Heart right ventricle (tissue), 16 donors: ENCODE measurements around the gene KCNC1. TPM values are rescaled to one million over a fixed set of nuclear protein-coding genes. Genes with fewer than 3 reads are reported as not detected.

Experiments
- ATAC-seq, 8 donors: fragments of 200-7000 bp; cut with Tn5 transposase; one replicate each; pipeline ENCODE4 v1.9.1; 2020; ENCODE audit warnings: mild to moderate bottlenecking in 8 of 8, moderate library complexity in 8 of 8, moderate number of reproducible peaks in 1 of 8
- DNase-seq, 2 donors: peaks; one replicate each; pipeline ENCODE4 v3.0.0-alpha.2; 2020
- H3K27ac ChIP-seq, 10 donors: fragments of 200-600 bp; sonication (generic) in 2 of 10; one replicate each; pipeline versions ENCODE4 v1.5.0 to v1.8.0; 2020 to 2022; ENCODE audit warnings: mild to moderate bottlenecking in 3 of 10
- H3K27me3 ChIP-seq, 7 donors: fragments of 200-600 bp; one replicate each; pipeline ENCODE4 v1.8.0; 2021 to 2022; ENCODE audit warnings: mild to moderate bottlenecking in 2 of 7
- H3K36me3 ChIP-seq, 9 donors: fragments of 200-600 bp; sonication (generic) in 1 of 9; one replicate each; pipeline versions ENCODE4 v1.5.0 to v1.8.0; 2020 to 2022; ENCODE audit warnings: mild to moderate bottlenecking in 2 of 9
- H3K4me1 ChIP-seq, 9 donors: fragments of 200-600 bp; sonication (generic) in 1 of 9; one replicate each; pipeline versions ENCODE4 v1.5.0 to v1.8.0; 2020 to 2022; ENCODE audit warnings: mild to moderate bottlenecking in 4 of 9
- H3K4me3 ChIP-seq, 10 donors: fragments of 200-600 bp; sonication (generic) in 2 of 10; one replicate each; pipeline versions ENCODE4 v1.5.0 to v1.8.0; 2020 to 2022; ENCODE audit warnings: mild to moderate bottlenecking in 7 of 10, moderate library complexity in 2 of 10
- H3K9me3 ChIP-seq, 11 donors: fragments of 200-600 bp in 10 of 11; sonication (generic) in 2 of 11; one replicate each; pipeline versions ENCODE4 v1.5.0 to v1.8.0; 2013 to 2022; ENCODE audit warnings: mild to moderate bottlenecking in 2 of 11, control low read depth in 1 of 11, moderate library complexity in 1 of 11
- CTCF ChIP-seq, 9 donors: fragments of 200-600 bp; sonication (generic) in 2 of 9; IDR thresholded peaks; one replicate each; pipeline versions ENCODE4 v1.5.0 to v1.8.0; 2021 to 2022; ENCODE audit warnings: antibody characterized with exemption in 9 of 9, mild to moderate bottlenecking in 5 of 9, moderate library complexity in 1 of 9
- WGBS, 2 donors: extraction: QIAGEN DNeasy Blood & Tissue Kit; methylation state at CpG; one replicate each; pipeline ENCODE4 v1.1.7; 2013; ENCODE audit warnings: inconsistent platforms in 1 of 2; 5-methylcytosine and 5-hydroxymethylcytosine counted together
- intact Hi-C, 10 donors: fragments of 100-400 bp; cut with DNase I; formaldehyde crosslinking; loops; one replicate each; pipeline versions ENCODE4 v1.11.1 to v1.14.2; 2022
- polyA plus RNA-seq, 2 donors: library from polyadenylated mRNA; stranded (reverse); fragments of 200-250 nt; gene quantifications; one replicate each; pipeline ENCODE4 v1.2.3, GENCODE V29; 2013
- total RNA-seq, 10 donors: library from RNA; stranded (reverse); fragmentation: NEBNext Ultra II Directional in 3 of 10; extraction: Animal tissue kit (Norgen Biotek cat#: 25700) in 3 of 10; gene quantifications; one replicate each; pipeline versions ENCODE4 v1.2.1 to v1.2.4, GENCODE V29; 2021 to 2023
- donor health status: Arrhythmogenic right ventricular cardiomyopathy.
- donor health status: ischemic (EF 13 %, LVEDD 7.1; RV severe dilation, severe dysfunction).
- donor health status: healthy with polysubstance abuse.
- donor health status: DM: no; HTN: yes; CAD: no.
- donor health status: DM: no; HTN: no; CAD: no.
- donor health status: ischemic (EF 25% LVEDD 6.9; RV normal size, moderate dysfunction).
- donor health status: ischemic (EF 25% LVEDD 5.7; RV mildly dilated, moderate dysfunction).
- donor health status: healthy.
- donor health status: DM: yes; HTN: yes; CAD: no.
- donor health status: Ischemic cardiomyopathy.
- donor health status: ischemic (EF 35%, LVEDD 5.7; RV mildly dilated, moderate dysfunction).
- donor health status: nonischemic (EF 11% LVEDD 7.7; RV severe dilation, severe dysfunction).
- donor health status: DM: yes; HTN: yes; CAD: no.
- donor health status: PGD.
- donor health status: ischemic (EF 29% LVEDD 5.4; RV normal size, mild dysfunction).
- donor health status: nonischemic (EF 23%, LVEDD 6.1; RV moderate dilation, normal function).

Gene KCNC1
- total and polyA plus RNA-seq, 12 donors: 0.04 to 0.09 (median 0.06) TPM; not detected in 8

DNA sequence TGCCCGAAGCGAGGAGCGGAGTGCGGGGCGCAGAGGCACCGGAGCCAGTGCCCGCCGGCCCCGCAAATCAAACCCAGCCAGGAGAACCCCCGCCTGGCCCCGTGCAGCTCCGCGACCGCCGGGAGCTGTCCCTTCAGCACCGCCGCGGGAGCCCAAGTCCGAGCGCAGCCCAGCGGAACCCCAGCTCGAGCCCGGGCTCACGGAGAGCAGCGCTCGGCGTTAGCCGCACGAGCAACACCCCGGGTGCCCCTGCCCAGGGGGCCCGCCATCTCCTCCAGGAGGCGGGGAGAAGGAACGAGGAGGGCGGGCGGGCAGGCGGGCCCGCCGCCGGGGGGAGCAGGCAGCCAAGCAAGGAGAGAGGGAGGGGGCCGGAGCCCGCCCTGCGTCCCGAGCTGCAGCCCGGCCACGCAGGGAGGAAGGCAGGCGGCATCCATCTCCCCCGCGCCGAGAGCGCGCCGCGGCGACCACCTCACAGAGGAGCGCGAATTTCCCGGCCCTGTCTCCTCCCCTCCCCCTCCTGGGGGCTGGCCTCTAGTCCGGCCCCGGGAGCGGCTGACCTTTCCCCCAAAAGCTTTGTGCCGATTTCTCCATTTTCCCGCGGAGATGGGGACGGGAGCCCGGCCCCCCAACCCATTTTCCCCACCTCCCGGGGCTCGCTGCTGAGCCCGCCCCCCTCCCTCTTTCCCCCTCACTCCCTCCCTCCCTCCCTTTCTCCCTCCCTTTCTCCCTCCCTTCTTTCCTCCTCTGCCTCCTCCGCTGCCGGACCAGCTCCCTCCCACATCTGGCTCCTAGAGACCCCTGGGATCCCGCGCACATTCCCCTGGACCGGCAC lies 621 bp downstream of the KCNC1 start:
- Histone ChIP-seq H3K4me3 (peak overlapping the region in 9 of 10 donors; percentile 17 to 54 (median 42)), H3K27ac (no peak overlapping the region), H3K27me3 (peaks cover 18 to 91% (median 74%) of the 10 kb centered on the region in 7 donors), H3K36me3 (no peaks in the 10 kb centered on the region), H3K9me3 (no peaks in the 10 kb centered on the region), H3K4me1 (peaks cover 4 to 23% (median 13%) of the 10 kb centered on the region in 9 donors)
- DNase-seq: peak; percentile 56 to 73
- WGBS, 2 donors: 1% methylated on average over 52 to 73 of the region's 73 CpGs
- ATAC-seq: peak; percentile 63 to 88 (median 72)
- intact Hi-C loops: loop anchor here in 3 of 10 donors (5.0 to 10.0 kb wide), 3 partner anchors 112 to 240 kb away; no protein-coding TSS in a partner anchor
- TF ChIP-seq CTCF (IDR thresholded peaks at IDR 0.05): no peak

- peaks cover 4 to 20% (median 13%) of the 10 kb centered on the region in 9 donors for H3K4me1 ChIP-seq
- no peaks in the 10 kb centered on the region for H3K9me3 ChIP-seq
- peak in 5 of 9 donors; percentile 14 to 34 (median 25) for TF ChIP-seq CTCF (IDR thresholded peaks at IDR 0.05)
- H3K36me3 ChIP-seq: no peaks in the 10 kb centered on the region
- no peak for ATAC-seq
- intact Hi-C loops: loop anchor here in 1 of 10 donors (10.0 kb wide), 1 partner anchor 239 kb away; no protein-coding TSS in a partner anchor
- WGBS, 2 donors: 5 to 6% methylated on average over 100 to 102 of the region's 102 CpGs
- no peak for DNase-seq
- H3K4me3 ChIP-seq: no peak overlapping the region
- no peak overlapping the region for H3K27ac ChIP-seq
- H3K27me3 ChIP-seq: peaks cover 18 to 90% (median 80%) of the 10 kb centered on the region in 7 donors
Measured at GRCh38 chr11:17735818-17736578, 1.4 kb downstream of the KCNC1 start.

DNA sequence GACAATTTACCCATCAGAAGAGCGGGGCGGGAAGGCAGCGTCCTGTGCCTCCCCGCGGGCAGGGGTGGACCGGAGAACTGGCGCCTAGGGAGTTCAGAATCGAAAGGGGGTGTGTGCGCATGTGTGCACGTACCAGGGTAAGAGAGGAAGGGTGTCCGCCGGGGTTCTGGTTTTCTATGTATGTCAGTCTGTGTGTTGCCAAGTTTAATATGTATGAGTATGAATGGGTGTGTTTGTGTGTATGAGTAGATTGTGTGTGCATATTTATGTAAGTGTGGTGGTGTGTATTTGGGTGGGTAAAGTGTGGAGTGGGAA lies 2.0 kb downstream of the KCNC1 start:
- no peak for TF ChIP-seq CTCF (IDR thresholded peaks at IDR 0.05)
- ATAC-seq: no peak
- H3K27me3 ChIP-seq: peaks cover 18 to 86% (median 75%) of the 10 kb centered on the region in 7 donors
- no peak for DNase-seq
- no peak overlapping the region for H3K27ac ChIP-seq
- H3K4me1 ChIP-seq: peaks cover 4 to 17% (median 13%) of the 10 kb centered on the region in 9 donors
- no peaks in the 10 kb centered on the region for H3K36me3 ChIP-seq
- intact Hi-C loops: loop anchor here in 1 of 10 donors (10.0 kb wide), 1 partner anchor 238 kb away; no protein-coding TSS in a partner anchor
- WGBS, 2 donors: 19 to 25% methylated on average over 12 of the region's 12 CpGs
- H3K4me3 ChIP-seq: no peak overlapping the region
- no peaks in the 10 kb centered on the region for H3K9me3 ChIP-seq
